ENCODE data around the gene AHRR. TPM values are rescaled to one million over a fixed set of nuclear protein-coding genes. Genes with fewer than 3 reads are reported as not detected.

AHRR gene
- total and polyA plus RNA-seq, 10 of the 15 experiments (the other 5 are each of a cell fraction or from before 2014, with no cell fraction given), result 0.90 to 35.2 (median 19.2) TPM

- TF ChIP-seq, protein P1, sequence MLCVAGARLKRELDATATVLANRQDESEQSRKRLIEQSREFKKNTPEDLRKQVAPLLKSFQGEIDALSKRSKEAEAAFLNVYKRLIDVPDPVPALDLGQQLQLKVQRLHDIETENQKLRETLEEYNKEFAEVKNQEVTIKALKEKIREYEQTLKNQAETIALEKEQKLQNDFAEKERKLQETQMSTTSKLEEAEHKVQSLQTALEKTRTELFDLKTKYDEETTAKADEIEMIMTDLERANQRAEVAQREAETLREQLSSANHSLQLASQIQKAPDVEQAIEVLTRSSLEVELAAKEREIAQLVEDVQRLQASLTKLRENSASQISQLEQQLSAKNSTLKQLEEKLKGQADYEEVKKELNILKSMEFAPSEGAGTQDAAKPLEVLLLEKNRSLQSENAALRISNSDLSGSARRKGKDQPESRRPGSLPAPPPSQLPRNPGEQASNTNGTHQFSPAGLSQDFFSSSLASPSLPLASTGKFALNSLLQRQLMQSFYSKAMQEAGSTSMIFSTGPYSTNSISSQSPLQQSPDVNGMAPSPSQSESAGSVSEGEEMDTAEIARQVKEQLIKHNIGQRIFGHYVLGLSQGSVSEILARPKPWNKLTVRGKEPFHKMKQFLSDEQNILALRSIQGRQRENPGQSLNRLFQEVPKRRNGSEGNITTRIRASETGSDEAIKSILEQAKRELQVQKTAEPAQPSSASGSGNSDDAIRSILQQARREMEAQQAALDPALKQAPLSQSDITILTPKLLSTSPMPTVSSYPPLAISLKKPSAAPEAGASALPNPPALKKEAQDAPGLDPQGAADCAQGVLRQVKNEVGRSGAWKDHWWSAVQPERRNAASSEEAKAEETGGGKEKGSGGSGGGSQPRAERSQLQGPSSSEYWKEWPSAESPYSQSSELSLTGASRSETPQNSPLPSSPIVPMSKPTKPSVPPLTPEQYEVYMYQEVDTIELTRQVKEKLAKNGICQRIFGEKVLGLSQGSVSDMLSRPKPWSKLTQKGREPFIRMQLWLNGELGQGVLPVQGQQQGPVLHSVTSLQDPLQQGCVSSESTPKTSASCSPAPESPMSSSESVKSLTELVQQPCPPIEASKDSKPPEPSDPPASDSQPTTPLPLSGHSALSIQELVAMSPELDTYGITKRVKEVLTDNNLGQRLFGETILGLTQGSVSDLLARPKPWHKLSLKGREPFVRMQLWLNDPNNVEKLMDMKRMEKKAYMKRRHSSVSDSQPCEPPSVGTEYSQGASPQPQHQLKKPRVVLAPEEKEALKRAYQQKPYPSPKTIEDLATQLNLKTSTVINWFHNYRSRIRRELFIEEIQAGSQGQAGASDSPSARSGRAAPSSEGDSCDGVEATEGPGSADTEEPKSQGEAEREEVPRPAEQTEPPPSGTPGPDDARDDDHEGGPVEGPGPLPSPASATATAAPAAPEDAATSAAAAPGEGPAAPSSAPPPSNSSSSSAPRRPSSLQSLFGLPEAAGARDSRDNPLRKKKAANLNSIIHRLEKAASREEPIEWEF (IDR thresholded peaks at IDR 0.05; ENCODE audit: insufficient replicate concordance, low read depth, low read length), result no peak
- TF ChIP-seq SMC3 (IDR thresholded peaks at IDR 0.05; ENCODE audit: borderline replicate concordance, low read length) (no peak), MYC (IDR thresholded peaks at IDR 0.05; ENCODE audit: insufficient read depth, insufficient read length, insufficient replicate concordance, low read length, severe bottlenecking) (no peak), HDGF (IDR thresholded peaks at IDR 0.05) (no peak), BHLHE40 (IDR thresholded peaks at IDR 0.05; ENCODE audit: borderline replicate concordance in 1 of 2, low read depth in 2 of 2, low read length in 1 of 2) (no peak)
- TF ChIP-seq, protein P2, sequence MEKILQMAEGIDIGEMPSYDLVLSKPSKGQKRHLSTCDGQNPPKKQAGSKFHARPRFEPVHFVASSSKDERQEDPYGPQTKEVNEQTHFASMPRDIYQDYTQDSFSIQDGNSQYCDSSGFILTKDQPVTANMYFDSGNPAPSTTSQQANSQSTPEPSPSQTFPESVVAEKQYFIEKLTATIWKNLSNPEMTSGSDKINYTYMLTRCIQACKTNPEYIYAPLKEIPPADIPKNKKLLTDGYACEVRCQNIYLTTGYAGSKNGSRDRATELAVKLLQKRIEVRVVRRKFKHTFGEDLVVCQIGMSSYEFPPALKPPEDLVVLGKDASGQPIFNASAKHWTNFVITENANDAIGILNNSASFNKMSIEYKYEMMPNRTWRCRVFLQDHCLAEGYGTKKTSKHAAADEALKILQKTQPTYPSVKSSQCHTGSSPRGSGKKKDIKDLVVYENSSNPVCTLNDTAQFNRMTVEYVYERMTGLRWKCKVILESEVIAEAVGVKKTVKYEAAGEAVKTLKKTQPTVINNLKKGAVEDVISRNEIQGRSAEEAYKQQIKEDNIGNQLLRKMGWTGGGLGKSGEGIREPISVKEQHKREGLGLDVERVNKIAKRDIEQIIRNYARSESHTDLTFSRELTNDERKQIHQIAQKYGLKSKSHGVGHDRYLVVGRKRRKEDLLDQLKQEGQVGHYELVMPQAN (conservative IDR thresholded peaks at IDR 0.05), result no peak
- TF ChIP-seq, protein P3, sequence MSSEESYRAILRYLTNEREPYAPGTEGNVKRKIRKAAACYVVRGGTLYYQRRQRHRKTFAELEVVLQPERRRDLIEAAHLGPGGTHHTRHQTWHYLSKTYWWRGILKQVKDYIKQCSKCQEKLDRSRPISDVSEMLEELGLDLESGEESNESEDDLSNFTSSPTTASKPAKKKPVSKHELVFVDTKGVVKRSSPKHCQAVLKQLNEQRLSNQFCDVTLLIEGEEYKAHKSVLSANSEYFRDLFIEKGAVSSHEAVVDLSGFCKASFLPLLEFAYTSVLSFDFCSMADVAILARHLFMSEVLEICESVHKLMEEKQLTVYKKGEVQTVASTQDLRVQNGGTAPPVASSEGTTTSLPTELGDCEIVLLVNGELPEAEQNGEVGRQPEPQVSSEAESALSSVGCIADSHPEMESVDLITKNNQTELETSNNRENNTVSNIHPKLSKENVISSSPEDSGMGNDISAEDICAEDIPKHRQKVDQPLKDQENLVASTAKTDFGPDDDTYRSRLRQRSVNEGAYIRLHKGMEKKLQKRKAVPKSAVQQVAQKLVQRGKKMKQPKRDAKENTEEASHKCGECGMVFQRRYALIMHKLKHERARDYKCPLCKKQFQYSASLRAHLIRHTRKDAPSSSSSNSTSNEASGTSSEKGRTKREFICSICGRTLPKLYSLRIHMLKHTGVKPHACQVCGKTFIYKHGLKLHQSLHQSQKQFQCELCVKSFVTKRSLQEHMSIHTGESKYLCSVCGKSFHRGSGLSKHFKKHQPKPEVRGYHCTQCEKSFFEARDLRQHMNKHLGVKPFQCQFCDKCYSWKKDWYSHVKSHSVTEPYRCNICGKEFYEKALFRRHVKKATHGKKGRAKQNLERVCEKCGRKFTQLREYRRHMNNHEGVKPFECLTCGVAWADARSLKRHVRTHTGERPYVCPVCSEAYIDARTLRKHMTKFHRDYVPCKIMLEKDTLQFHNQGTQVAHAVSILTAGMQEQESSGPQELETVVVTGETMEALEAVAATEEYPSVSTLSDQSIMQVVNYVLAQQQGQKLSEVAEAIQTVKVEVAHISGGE (CRISPR knock-in tag; IDR thresholded peaks at IDR 0.05), result no peak
- TF ChIP-seq, protein P4, sequence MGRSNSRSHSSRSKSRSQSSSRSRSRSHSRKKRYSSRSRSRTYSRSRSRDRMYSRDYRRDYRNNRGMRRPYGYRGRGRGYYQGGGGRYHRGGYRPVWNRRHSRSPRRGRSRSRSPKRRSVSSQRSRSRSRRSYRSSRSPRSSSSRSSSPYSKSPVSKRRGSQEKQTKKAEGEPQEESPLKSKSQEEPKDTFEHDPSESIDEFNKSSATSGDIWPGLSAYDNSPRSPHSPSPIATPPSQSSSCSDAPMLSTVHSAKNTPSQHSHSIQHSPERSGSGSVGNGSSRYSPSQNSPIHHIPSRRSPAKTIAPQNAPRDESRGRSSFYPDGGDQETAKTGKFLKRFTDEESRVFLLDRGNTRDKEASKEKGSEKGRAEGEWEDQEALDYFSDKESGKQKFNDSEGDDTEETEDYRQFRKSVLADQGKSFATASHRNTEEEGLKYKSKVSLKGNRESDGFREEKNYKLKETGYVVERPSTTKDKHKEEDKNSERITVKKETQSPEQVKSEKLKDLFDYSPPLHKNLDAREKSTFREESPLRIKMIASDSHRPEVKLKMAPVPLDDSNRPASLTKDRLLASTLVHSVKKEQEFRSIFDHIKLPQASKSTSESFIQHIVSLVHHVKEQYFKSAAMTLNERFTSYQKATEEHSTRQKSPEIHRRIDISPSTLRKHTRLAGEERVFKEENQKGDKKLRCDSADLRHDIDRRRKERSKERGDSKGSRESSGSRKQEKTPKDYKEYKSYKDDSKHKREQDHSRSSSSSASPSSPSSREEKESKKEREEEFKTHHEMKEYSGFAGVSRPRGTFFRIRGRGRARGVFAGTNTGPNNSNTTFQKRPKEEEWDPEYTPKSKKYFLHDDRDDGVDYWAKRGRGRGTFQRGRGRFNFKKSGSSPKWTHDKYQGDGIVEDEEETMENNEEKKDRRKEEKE (IDR thresholded peaks at IDR 0.05), result no peak
- TF ChIP-seq, protein P5, sequence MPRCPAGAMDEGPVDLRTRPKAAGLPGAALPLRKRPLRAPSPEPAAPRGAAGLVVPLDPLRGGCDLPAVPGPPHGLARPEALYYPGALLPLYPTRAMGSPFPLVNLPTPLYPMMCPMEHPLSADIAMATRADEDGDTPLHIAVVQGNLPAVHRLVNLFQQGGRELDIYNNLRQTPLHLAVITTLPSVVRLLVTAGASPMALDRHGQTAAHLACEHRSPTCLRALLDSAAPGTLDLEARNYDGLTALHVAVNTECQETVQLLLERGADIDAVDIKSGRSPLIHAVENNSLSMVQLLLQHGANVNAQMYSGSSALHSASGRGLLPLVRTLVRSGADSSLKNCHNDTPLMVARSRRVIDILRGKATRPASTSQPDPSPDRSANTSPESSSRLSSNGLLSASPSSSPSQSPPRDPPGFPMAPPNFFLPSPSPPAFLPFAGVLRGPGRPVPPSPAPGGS (IDR thresholded peaks at IDR 0.05; ENCODE audit: borderline replicate concordance, insufficient read depth, low read depth, low read length, poor library complexity, severe bottlenecking), result peak; percentile 56
Measured at GRCh38 chr5:470961-471749, 149.6 kb downstream of the AHRR start (continued).

All from GM12878 (cell line).